ENCODE measurements around the gene CDC42EP1. TPM values are rescaled to one million over a fixed set of nuclear protein-coding genes. Genes with fewer than 3 reads are reported as not detected.

CDC42EP1 gene
- total RNA-seq, 1 experiment from 2014 or later = 12.7 TPM

DNA sequence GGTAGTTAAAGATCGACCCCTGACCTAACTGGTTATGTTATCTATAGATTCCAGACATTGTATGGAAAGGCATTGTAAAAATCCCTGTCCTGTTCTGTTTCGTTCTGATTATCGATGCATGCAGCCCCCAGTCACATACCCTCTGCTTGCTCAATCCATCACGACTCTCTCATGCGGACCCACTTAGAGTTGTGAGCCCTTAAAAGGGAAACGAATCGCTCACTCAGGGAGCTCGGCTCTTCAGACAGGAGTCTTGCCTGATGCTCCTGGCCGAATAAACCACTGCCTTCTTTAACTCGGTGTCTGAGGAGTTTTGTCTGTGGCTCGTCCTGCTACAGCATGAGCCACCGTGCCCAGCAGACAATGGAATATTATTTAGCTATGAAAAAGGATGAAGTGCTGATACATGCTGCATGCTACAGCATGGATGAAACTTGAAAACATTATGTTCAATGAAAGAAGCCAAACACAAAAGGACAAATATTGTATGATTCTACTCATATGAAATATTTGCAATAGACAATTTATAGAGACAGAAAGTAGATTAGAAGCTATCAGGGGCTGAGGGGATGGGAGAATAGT, 31.6 kb downstream of the CDC42EP1 start (continued):
- TF ChIP-seq TCF7 (CRISPR knock-in tag; IDR thresholded peaks at IDR 0.05; ENCODE audit: low read depth) = no peak
- no peak for TF ChIP-seq RORB (CRISPR knock-in tag; IDR thresholded peaks at IDR 0.05)
- no peak for TF ChIP-seq TEAD4 (CRISPR knock-in tag; IDR thresholded peaks at IDR 0.05)
- no peak for TF ChIP-seq ZBTB21 (CRISPR knock-in tag; IDR thresholded peaks at IDR 0.05; ENCODE audit: borderline replicate concordance)
- no peak for TF ChIP-seq SMAD3 (CRISPR knock-in tag; IDR thresholded peaks at IDR 0.05; ENCODE audit: borderline replicate concordance)
- TF ChIP-seq CREB1 (CRISPR knock-in tag; IDR thresholded peaks at IDR 0.05) = no peak
- no peak for TF ChIP-seq RELA (CRISPR knock-in tag; IDR thresholded peaks at IDR 0.05; ENCODE audit: borderline replicate concordance)
- TF ChIP-seq, protein P1, sequence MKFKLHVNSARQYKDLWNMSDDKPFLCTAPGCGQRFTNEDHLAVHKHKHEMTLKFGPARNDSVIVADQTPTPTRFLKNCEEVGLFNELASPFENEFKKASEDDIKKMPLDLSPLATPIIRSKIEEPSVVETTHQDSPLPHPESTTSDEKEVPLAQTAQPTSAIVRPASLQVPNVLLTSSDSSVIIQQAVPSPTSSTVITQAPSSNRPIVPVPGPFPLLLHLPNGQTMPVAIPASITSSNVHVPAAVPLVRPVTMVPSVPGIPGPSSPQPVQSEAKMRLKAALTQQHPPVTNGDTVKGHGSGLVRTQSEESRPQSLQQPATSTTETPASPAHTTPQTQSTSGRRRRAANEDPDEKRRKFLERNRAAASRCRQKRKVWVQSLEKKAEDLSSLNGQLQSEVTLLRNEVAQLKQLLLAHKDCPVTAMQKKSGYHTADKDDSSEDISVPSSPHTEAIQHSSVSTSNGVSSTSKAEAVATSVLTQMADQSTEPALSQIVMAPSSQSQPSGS (CRISPR knock-in tag; IDR thresholded peaks at IDR 0.05; ENCODE audit: borderline replicate concordance, low read depth) = no peak
- TF ChIP-seq NR3C1 (CRISPR knock-in tag; conservative IDR thresholded peaks at IDR 0.05; ENCODE audit: low read depth) = no peak

DNA sequence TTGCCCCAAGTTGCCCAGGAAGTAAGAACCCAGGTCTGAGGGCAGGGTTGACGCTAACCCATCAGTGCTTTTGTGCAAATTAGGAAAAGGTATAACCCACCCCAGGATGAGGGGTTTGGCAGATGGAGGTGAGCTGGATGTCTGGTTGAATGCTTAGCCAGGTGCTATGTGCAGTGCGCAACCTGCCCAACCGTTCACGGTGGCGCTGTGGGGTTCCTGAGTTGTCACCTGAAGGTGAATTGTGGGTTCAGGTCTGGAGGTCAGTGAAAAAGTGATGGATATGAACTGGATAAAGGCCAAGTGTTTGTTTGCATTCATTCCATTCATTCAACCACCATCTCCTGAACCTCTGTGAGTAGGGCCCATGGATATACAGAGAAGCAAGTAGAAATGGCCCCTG, 34.0 kb downstream of the CDC42EP1 start:
- Mint-ChIP-seq H3K36me3 (no peaks in the 10 kb centered on the region), H3K4me1 (peaks cover 2% of the 10 kb centered on the region; the same call in 1 of the 2 replicates), H3K27ac (no peak overlapping the region), H3K4me3 (no peak overlapping the region), H3K27me3 (ENCODE audit: low read depth) (peaks cover 2% of the 10 kb centered on the region; the same call in 1 of the 2 replicates), H3K9me3 (no peaks in the 10 kb centered on the region)
- ChIA-PET CTCF (interaction anchor here (1.0 to 3.7 kb wide), 6 partner anchors 13 to 48 kb away, joined by 3 to 146 read pairs (median 5); partner anchors contain the start of gene CDC42EP1), POLR2A (no interaction called here)
- DNase-seq (ENCODE audit: low spot score) (no peak), ATAC-seq (no peak)
- TF ChIP-seq ATF1 (CRISPR knock-in tag; IDR thresholded peaks at IDR 0.05) (no peak), KAT7 (CRISPR knock-in tag; IDR thresholded peaks at IDR 0.05; ENCODE audit: borderline replicate concordance) (no peak), ZNF423 (CRISPR knock-in tag; IDR thresholded peaks at IDR 0.05) (no peak), NR2C2 (CRISPR knock-in tag; IDR thresholded peaks at IDR 0.05) (no peak), ZNF138 (CRISPR knock-in tag; conservative IDR thresholded peaks at IDR 0.05) (no peak), JAZF1 (CRISPR knock-in tag; IDR thresholded peaks at IDR 0.05) (no peak), CREB1 (CRISPR knock-in tag; IDR thresholded peaks at IDR 0.05) (no peak), CBFB (CRISPR knock-in tag; IDR thresholded peaks at IDR 0.05; ENCODE audit: low read depth) (no peak), ZBTB21 (CRISPR knock-in tag; IDR thresholded peaks at IDR 0.05; ENCODE audit: borderline replicate concordance) (no peak), SMAD4 (CRISPR knock-in tag; IDR thresholded peaks at IDR 0.05) (no peak), NR1H2 (CRISPR knock-in tag; IDR thresholded peaks at IDR 0.05) (no peak), CREM (CRISPR knock-in tag; IDR thresholded peaks at IDR 0.05) (no peak)
- TF ChIP-seq, protein P2, sequence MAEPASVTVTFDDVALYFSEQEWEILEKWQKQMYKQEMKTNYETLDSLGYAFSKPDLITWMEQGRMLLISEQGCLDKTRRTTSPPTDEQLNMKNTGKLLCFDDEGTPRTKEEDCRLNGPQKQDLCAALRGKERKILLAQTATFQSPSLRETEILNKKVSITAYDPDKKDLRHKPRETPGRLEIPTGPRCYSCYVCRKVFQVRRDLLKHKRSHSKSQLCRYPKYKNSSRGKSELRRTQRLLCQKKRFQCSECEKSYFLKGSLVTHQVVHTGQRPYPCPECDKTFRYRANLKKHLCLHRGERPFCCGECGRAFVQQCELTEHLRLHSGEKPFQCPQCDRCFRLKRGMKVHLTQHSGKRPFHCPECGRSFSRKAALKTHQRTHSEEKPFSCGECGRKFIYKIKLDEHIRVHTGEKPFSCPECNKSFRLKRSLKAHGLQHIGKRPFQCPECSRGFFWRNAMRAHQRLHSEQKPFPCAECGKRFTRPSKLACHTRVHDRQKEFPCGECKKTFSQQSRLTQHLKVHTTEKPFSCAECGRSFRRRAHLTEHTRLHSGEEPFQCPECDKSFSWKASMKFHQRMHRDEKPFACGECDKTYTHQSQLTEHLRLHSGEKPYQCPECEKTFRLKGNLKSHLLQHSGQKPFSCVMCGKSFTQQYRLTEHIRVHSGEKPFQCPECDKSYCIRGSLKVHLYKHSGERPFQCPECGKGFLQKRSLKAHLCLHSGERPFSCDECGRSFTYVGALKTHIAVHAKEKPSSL (CRISPR knock-in tag; conservative IDR thresholded peaks at IDR 0.05) = no peak
- TF ChIP-seq, protein P3, sequence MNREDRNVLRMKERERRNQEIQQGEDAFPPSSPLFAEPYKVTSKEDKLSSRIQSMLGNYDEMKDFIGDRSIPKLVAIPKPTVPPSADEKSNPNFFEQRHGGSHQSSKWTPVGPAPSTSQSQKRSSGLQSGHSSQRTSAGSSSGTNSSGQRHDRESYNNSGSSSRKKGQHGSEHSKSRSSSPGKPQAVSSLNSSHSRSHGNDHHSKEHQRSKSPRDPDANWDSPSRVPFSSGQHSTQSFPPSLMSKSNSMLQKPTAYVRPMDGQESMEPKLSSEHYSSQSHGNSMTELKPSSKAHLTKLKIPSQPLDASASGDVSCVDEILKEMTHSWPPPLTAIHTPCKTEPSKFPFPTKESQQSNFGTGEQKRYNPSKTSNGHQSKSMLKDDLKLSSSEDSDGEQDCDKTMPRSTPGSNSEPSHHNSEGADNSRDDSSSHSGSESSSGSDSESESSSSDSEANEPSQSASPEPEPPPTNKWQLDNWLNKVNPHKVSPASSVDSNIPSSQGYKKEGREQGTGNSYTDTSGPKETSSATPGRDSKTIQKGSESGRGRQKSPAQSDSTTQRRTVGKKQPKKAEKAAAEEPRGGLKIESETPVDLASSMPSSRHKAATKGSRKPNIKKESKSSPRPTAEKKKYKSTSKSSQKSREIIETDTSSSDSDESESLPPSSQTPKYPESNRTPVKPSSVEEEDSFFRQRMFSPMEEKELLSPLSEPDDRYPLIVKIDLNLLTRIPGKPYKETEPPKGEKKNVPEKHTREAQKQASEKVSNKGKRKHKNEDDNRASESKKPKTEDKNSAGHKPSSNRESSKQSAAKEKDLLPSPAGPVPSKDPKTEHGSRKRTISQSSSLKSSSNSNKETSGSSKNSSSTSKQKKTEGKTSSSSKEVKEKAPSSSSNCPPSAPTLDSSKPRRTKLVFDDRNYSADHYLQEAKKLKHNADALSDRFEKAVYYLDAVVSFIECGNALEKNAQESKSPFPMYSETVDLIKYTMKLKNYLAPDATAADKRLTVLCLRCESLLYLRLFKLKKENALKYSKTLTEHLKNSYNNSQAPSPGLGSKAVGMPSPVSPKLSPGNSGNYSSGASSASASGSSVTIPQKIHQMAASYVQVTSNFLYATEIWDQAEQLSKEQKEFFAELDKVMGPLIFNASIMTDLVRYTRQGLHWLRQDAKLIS (CRISPR knock-in tag; IDR thresholded peaks at IDR 0.05; ENCODE audit: borderline replicate concordance) = no peak
- TF ChIP-seq, protein P4, sequence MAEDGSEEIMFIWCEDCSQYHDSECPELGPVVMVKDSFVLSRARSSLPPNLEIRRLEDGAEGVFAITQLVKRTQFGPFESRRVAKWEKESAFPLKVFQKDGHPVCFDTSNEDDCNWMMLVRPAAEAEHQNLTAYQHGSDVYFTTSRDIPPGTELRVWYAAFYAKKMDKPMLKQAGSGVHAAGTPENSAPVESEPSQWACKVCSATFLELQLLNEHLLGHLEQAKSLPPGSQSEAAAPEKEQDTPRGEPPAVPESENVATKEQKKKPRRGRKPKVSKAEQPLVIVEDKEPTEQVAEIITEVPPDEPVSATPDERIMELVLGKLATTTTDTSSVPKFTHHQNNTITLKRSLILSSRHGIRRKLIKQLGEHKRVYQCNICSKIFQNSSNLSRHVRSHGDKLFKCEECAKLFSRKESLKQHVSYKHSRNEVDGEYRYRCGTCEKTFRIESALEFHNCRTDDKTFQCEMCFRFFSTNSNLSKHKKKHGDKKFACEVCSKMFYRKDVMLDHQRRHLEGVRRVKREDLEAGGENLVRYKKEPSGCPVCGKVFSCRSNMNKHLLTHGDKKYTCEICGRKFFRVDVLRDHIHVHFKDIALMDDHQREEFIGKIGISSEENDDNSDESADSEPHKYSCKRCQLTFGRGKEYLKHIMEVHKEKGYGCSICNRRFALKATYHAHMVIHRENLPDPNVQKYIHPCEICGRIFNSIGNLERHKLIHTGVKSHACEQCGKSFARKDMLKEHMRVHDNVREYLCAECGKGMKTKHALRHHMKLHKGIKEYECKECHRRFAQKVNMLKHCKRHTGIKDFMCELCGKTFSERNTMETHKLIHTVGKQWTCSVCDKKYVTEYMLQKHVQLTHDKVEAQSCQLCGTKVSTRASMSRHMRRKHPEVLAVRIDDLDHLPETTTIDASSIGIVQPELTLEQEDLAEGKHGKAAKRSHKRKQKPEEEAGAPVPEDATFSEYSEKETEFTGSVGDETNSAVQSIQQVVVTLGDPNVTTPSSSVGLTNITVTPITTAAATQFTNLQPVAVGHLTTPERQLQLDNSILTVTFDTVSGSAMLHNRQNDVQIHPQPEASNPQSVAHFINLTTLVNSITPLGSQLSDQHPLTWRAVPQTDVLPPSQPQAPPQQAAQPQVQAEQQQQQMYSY (CRISPR knock-in tag; IDR thresholded peaks at IDR 0.05) = no peak
- TF ChIP-seq, protein P5, sequence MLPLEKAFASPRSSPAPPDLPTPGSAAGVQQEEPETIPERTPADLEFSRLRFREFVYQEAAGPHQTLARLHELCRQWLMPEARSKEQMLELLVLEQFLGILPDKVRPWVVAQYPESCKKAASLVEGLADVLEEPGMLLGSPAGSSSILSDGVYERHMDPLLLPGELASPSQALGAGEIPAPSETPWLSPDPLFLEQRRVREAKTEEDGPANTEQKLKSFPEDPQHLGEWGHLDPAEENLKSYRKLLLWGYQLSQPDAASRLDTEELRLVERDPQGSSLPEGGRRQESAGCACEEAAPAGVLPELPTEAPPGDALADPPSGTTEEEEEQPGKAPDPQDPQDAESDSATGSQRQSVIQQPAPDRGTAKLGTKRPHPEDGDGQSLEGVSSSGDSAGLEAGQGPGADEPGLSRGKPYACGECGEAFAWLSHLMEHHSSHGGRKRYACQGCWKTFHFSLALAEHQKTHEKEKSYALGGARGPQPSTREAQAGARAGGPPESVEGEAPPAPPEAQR (CRISPR knock-in tag; IDR thresholded peaks at IDR 0.05) = no peak
- TF ChIP-seq, protein P6, sequence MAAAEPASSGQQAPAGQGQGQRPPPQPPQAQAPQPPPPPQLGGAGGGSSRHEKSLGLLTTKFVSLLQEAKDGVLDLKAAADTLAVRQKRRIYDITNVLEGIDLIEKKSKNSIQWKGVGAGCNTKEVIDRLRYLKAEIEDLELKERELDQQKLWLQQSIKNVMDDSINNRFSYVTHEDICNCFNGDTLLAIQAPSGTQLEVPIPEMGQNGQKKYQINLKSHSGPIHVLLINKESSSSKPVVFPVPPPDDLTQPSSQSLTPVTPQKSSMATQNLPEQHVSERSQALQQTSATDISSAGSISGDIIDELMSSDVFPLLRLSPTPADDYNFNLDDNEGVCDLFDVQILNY (CRISPR knock-in tag; IDR thresholded peaks at IDR 0.05) = no peak

All from WTC11 (cell line).